HepG2 (cell line): Measurements from ENCODE around the gene SAE1. TPM values are rescaled to one million over a fixed set of nuclear protein-coding genes. Genes with fewer than 3 reads are reported as not detected.

ENCODE experiments used
- BCL6 ChIP-seq: IDR thresholded peaks from 2 replicates; pipeline ENCODE4 v1.6.1; 2016; ENCODE audit warnings: missing genetic modification reagents, missing compliant biosample characterization
- HOXA7 ChIP-seq: sonication (generic); formaldehyde crosslinking; IDR thresholded peaks from 2 replicates; pipeline ENCODE4 v1.8.1; 2022; ENCODE audit warnings: mild to moderate bottlenecking, missing genetic modification reagents, moderate library complexity
- HOXA9 ChIP-seq: sonication (generic); formaldehyde crosslinking; IDR thresholded peaks from 2 replicates; pipeline ENCODE4 v1.8.1; 2022; ENCODE audit warnings: missing genetic modification reagents, mild to moderate bottlenecking, moderate library complexity, borderline replicate concordance
- RFXAP ChIP-seq: sonication (generic); formaldehyde crosslinking; IDR thresholded peaks from 2 replicates; pipeline ENCODE4 v1.4.0; 2020; ENCODE audit warnings: missing genetic modification reagents, borderline replicate concordance
- ZFX ChIP-seq: sonication (generic); formaldehyde crosslinking; IDR thresholded peaks from 2 replicates; pipeline ENCODE4 v1.4.0; 2020; ENCODE audit warnings: mild to moderate bottlenecking, low read depth, missing genetic modification reagents, moderate library complexity
- ZNF207 ChIP-seq: fragments of 450-650 bp; IDR thresholded peaks from 2 replicates; pipeline ENCODE4 v1.6.1; 2016; ENCODE audit warnings: antibody characterized with exemption, borderline replicate concordance
- polyA plus RNA-seq, 8 experiments: library from polyadenylated mRNA; depleted of rRNA in 3 of 8; stranded (reverse) in 7 of 8; unstranded in 1 of 8; fragments of >200 nt; fragmentation: Illumina TruSeq in 4 of 8; extraction: Trizol in 4 of 8; gene quantifications; 2 replicates each; pipeline versions ENCODE4 v1.2.1 to v1.2.3, GENCODE V29; 2011 to 2016; ENCODE audit warnings: low read depth in 4 of 8, missing spikeins in 1 of 8, mixed read lengths in 1 of 8; ENCODE audit not compliant: insufficient read depth in 1 of 8
- total RNA-seq, 5 experiments: library from RNA; depleted of rRNA; stranded (reverse); fragments of >200 nt; fragmentation: Illumina TruSeq; extraction: Trizol; gene quantifications; 2 replicates each; pipeline ENCODE4 v1.2.3, GENCODE V29; 2016; ENCODE audit warnings: low read depth in 1 of 5
- TF ChIP-seq, protein P1 (sequence below): sonication (generic); formaldehyde crosslinking; IDR thresholded peaks from 2 replicates; pipeline ENCODE4 v1.9.0; 2021; ENCODE audit warnings: missing genetic modification reagents, mild to moderate bottlenecking, borderline replicate concordance
- TF ChIP-seq, protein P2 (sequence below): sonication (generic); formaldehyde crosslinking; IDR thresholded peaks from 2 replicates; pipeline ENCODE4 v1.4.0; 2020; ENCODE audit warnings: missing genetic modification reagents
- TF ChIP-seq, protein P3 (sequence below): sonication (generic); formaldehyde crosslinking; IDR thresholded peaks from 2 replicates; pipeline ENCODE4 v1.9.0; 2021; ENCODE audit warnings: mild to moderate bottlenecking, missing genetic modification reagents
- TF ChIP-seq, protein P4 (sequence below): sonication (generic); formaldehyde crosslinking; IDR thresholded peaks from 2 replicates; pipeline ENCODE4 v1.4.0; 2020; ENCODE audit warnings: missing genetic modification reagents
- TF ChIP-seq, protein P5 (sequence below), 2 experiments: sonication (generic) in 1 of 2; formaldehyde crosslinking in 1 of 2; IDR thresholded peaks; 2 replicates each; pipeline versions ENCODE4 v1.5.1 to v1.6.1; 2011 to 2020; ENCODE audit warnings: borderline replicate concordance in 1 of 2, low read depth in 1 of 2, low read length in 1 of 2, mild to moderate bottlenecking in 1 of 2, missing genetic modification reagents in 1 of 2, moderate library complexity in 1 of 2
- TF ChIP-seq, protein P6 (sequence below): IDR thresholded peaks from 2 replicates; pipeline ENCODE4 v1.6.1; 2016

Gene SAE1
- total and polyA plus RNA-seq, 2 of the 13 experiments (the other 11 are each of a cell fraction or from before 2014, with no cell fraction given) = 87.6 to 197 TPM

DNA sequence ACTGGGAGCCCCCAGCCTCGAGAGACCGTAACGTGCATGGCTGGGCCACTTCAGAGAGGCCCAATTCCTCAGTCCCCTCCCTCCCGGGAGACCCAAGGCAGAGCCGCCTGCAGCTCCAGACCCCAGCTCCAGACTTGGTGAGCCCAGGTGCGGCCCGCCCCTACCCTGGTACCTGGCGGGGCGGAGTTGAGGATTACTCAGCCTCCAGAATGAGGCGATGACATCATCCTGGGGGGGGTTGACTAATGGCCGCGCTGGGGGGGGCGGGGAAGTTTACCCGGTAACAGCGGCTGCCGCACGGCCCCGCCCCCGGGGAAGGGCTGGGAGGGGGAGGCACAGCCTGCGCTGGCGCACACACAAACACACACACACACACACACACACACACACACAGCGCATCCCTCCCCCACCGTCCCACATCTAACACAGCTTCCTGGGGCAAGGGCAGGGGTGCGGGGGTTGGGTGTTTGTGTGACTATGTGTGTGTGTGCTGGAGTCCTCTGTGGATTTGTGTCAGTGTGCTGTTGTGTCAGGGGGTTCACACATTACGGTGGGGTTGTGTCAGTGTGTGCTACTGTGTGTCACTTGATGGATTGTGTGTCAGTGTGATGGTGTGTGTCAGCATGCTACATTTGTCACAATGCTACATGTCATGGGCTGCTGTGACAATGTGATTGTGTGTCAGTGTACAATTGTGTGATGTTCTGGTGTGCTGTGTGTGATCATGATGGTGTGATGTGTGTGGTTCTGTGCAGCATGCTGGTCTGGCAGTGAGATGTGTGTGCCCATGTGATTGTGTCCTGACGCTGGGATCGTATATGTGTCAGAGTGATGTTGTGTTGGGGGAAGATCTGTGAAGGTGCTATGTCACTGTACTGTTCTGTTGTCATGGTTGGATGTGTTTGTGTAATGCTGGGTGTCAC lies 110.6 kb downstream of the SAE1 start (continued):
- TF ChIP-seq, protein P1, sequence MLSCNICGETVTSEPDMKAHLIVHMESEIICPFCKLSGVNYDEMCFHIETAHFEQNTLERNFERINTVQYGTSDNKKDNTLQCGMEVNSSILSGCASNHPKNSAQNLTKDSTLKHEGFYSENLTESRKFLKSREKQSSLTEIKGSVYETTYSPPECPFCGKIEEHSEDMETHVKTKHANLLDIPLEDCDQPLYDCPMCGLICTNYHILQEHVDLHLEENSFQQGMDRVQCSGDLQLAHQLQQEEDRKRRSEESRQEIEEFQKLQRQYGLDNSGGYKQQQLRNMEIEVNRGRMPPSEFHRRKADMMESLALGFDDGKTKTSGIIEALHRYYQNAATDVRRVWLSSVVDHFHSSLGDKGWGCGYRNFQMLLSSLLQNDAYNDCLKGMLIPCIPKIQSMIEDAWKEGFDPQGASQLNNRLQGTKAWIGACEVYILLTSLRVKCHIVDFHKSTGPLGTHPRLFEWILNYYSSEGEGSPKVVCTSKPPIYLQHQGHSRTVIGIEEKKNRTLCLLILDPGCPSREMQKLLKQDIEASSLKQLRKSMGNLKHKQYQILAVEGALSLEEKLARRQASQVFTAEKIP (CRISPR knock-in tag) = no peak
- TF ChIP-seq, protein P2, sequence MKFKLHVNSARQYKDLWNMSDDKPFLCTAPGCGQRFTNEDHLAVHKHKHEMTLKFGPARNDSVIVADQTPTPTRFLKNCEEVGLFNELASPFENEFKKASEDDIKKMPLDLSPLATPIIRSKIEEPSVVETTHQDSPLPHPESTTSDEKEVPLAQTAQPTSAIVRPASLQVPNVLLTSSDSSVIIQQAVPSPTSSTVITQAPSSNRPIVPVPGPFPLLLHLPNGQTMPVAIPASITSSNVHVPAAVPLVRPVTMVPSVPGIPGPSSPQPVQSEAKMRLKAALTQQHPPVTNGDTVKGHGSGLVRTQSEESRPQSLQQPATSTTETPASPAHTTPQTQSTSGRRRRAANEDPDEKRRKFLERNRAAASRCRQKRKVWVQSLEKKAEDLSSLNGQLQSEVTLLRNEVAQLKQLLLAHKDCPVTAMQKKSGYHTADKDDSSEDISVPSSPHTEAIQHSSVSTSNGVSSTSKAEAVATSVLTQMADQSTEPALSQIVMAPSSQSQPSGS (CRISPR knock-in tag) = peak; percentile 91
- TF ChIP-seq HOXA9 (CRISPR knock-in tag) (peak; percentile 77; the same call in 1 of the 2 replicates), RFXAP (CRISPR knock-in tag) (peak; percentile 91), BCL6 (0 out of 2 replicates have a peak, but pooled peaks have one; percentile 26), ZFX (CRISPR knock-in tag) (peak; percentile 34; the same call in 1 of the 2 replicates), HOXA7 (CRISPR knock-in tag) (peak; percentile 74; the same call in 1 of the 2 replicates), ZNF207 (0 out of 2 replicates have a peak, but pooled peaks have one; percentile 10)
- TF ChIP-seq, protein P3, sequence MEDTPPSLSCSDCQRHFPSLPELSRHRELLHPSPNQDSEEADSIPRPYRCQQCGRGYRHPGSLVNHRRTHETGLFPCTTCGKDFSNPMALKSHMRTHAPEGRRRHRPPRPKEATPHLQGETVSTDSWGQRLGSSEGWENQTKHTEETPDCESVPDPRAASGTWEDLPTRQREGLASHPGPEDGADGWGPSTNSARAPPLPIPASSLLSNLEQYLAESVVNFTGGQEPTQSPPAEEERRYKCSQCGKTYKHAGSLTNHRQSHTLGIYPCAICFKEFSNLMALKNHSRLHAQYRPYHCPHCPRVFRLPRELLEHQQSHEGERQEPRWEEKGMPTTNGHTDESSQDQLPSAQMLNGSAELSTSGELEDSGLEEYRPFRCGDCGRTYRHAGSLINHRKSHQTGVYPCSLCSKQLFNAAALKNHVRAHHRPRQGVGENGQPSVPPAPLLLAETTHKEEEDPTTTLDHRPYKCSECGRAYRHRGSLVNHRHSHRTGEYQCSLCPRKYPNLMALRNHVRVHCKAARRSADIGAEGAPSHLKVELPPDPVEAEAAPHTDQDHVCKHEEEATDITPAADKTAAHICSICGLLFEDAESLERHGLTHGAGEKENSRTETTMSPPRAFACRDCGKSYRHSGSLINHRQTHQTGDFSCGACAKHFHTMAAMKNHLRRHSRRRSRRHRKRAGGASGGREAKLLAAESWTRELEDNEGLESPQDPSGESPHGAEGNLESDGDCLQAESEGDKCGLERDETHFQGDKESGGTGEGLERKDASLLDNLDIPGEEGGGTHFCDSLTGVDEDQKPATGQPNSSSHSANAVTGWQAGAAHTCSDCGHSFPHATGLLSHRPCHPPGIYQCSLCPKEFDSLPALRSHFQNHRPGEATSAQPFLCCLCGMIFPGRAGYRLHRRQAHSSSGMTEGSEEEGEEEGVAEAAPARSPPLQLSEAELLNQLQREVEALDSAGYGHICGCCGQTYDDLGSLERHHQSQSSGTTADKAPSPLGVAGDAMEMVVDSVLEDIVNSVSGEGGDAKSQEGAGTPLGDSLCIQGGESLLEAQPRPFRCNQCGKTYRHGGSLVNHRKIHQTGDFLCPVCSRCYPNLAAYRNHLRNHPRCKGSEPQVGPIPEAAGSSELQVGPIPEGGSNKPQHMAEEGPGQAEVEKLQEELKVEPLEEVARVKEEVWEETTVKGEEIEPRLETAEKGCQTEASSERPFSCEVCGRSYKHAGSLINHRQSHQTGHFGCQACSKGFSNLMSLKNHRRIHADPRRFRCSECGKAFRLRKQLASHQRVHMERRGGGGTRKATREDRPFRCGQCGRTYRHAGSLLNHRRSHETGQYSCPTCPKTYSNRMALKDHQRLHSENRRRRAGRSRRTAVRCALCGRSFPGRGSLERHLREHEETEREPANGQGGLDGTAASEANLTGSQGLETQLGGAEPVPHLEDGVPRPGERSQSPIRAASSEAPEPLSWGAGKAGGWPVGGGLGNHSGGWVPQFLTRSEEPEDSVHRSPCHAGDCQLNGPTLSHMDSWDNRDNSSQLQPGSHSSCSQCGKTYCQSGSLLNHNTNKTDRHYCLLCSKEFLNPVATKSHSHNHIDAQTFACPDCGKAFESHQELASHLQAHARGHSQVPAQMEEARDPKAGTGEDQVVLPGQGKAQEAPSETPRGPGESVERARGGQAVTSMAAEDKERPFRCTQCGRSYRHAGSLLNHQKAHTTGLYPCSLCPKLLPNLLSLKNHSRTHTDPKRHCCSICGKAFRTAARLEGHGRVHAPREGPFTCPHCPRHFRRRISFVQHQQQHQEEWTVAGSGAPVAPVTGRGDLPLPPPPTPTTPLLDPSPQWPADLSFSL = peak; percentile 99
- TF ChIP-seq, protein P4, sequence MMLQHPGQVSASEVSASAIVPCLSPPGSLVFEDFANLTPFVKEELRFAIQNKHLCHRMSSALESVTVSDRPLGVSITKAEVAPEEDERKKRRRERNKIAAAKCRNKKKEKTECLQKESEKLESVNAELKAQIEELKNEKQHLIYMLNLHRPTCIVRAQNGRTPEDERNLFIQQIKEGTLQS (CRISPR knock-in tag) = peak; percentile 85
- TF ChIP-seq, protein P5, sequence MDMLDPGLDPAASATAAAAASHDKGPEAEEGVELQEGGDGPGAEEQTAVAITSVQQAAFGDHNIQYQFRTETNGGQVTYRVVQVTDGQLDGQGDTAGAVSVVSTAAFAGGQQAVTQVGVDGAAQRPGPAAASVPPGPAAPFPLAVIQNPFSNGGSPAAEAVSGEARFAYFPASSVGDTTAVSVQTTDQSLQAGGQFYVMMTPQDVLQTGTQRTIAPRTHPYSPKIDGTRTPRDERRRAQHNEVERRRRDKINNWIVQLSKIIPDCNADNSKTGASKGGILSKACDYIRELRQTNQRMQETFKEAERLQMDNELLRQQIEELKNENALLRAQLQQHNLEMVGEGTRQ (IDR thresholded peaks at IDR 0.05; ENCODE audit: low read depth, low read length) = no peak
- TF ChIP-seq, protein P5 (CRISPR knock-in tag; IDR thresholded peaks at IDR 0.05; ENCODE audit: borderline replicate concordance) = no peak
- TF ChIP-seq, protein P6, sequence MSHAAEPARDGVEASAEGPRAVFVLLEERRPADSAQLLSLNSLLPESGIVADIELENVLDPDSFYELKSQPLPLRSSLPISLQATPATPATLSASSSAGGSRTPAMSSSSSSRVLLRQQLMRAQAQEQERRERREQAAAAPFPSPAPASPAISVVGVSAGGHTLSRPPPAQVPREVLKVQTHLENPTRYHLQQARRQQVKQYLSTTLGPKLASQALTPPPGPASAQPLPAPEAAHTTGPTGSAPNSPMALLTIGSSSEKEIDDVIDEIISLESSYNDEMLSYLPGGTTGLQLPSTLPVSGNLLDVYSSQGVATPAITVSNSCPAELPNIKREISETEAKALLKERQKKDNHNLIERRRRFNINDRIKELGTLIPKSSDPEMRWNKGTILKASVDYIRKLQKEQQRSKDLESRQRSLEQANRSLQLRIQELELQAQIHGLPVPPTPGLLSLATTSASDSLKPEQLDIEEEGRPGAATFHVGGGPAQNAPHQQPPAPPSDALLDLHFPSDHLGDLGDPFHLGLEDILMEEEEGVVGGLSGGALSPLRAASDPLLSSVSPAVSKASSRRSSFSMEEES (CRISPR knock-in tag) = 0 out of 2 replicates have a peak, but pooled peaks have one; percentile 26
